PFSK-1 (cell line): ENCODE results near the gene TSC2.

ENCODE experiments used
- FOXP2 ChIP-seq: optimal IDR thresholded peaks from 2 replicates; pipeline ENCODE3; 2011; ENCODE audit warnings: borderline replicate concordance, control low read depth, inconsistent platforms; ENCODE audit not compliant: insufficient read depth; ENCODE audit errors: extremely low read length, extremely low read depth
- POLR2AphosphoS5 ChIP-seq: IDR thresholded peaks from 2 replicates; pipeline ENCODE4 v1.6.1; 2012; ENCODE audit warnings: low read depth, mild to moderate bottlenecking, control low read depth, low read length, moderate library complexity
- SIN3A ChIP-seq: IDR thresholded peaks from 2 replicates; pipeline ENCODE4 v1.6.1; 2012; ENCODE audit warnings: mild to moderate bottlenecking, low read length, moderate library complexity, borderline replicate concordance; ENCODE audit not compliant: insufficient read depth
- TAF1 ChIP-seq: IDR thresholded peaks from 2 replicates; pipeline ENCODE4 v1.6.1; 2012; ENCODE audit warnings: low read length, control low read depth, borderline replicate concordance; ENCODE audit not compliant: insufficient read depth
- TF ChIP-seq, protein P1 (sequence below), 2 experiments: IDR thresholded peaks; 2 replicates each; pipeline versions ENCODE4 v1.6.1 to v1.8.0; 2011 to 2012; ENCODE audit warnings: low read depth in 2 of 2, low read length in 2 of 2, control low read depth in 1 of 2, inconsistent platforms in 1 of 2, mild to moderate bottlenecking in 1 of 2, moderate library complexity in 1 of 2; ENCODE audit not compliant: insufficient read depth in 1 of 2

TSC2 gene

GRCh38 chr16:2074071-2074470 lies 26.3 kb downstream of the TSC2 start:
- TF ChIP-seq POLR2AphosphoS5 (no peak), SIN3A (no peak), TAF1 (no peak), FOXP2 (no peak)

GRCh38 chr16:2075631-2076030 lies 27.8 kb downstream of the TSC2 start:
- TF ChIP-seq TAF1 (no peak), POLR2AphosphoS5 (no peak), FOXP2 (no peak), SIN3A (no peak)
- TF ChIP-seq, protein P1, sequence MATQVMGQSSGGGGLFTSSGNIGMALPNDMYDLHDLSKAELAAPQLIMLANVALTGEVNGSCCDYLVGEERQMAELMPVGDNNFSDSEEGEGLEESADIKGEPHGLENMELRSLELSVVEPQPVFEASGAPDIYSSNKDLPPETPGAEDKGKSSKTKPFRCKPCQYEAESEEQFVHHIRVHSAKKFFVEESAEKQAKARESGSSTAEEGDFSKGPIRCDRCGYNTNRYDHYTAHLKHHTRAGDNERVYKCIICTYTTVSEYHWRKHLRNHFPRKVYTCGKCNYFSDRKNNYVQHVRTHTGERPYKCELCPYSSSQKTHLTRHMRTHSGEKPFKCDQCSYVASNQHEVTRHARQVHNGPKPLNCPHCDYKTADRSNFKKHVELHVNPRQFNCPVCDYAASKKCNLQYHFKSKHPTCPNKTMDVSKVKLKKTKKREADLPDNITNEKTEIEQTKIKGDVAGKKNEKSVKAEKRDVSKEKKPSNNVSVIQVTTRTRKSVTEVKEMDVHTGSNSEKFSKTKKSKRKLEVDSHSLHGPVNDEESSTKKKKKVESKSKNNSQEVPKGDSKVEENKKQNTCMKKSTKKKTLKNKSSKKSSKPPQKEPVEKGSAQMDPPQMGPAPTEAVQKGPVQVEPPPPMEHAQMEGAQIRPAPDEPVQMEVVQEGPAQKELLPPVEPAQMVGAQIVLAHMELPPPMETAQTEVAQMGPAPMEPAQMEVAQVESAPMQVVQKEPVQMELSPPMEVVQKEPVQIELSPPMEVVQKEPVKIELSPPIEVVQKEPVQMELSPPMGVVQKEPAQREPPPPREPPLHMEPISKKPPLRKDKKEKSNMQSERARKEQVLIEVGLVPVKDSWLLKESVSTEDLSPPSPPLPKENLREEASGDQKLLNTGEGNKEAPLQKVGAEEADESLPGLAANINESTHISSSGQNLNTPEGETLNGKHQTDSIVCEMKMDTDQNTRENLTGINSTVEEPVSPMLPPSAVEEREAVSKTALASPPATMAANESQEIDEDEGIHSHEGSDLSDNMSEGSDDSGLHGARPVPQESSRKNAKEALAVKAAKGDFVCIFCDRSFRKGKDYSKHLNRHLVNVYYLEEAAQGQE (IDR thresholded peaks at IDR 0.05; ENCODE audit: insufficient read depth in 1 of 2, low read depth in 2 of 2, low read length in 2 of 2), result no peak

- no peak for TF ChIP-seq FOXP2
- no peak for TF ChIP-seq TAF1
- TF ChIP-seq POLR2AphosphoS5, result no peak
- TF ChIP-seq, protein P1 (IDR thresholded peaks at IDR 0.05; ENCODE audit: insufficient read depth in 1 of 2, low read depth in 2 of 2, low read length in 2 of 2), result no peak
- TF ChIP-seq SIN3A, result no peak
Observed at GRCh38 chr16:2076072-2076865, 28.5 kb downstream of the TSC2 start.

DNA sequence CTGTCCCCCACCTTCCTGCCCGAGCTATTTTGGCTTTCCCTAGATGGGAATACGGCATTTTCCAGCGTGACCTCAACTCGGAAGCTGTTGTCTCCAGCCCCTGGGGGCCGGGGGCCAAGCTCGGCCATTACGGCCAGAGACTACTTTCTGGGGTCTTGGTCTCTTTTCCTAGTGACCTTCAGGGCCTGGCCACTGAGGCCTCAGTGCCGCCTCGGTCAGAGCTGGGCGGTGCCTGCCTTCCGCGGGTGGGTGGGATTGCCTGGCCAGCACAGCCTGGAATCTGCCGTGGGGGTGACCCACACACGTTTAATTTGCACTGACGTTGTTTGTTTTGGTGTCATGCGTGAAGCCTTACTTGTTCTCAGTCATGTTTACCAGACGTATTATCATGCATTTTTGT lies 29.2 kb downstream of the TSC2 start:
- TF ChIP-seq SIN3A (no peak), POLR2AphosphoS5 (no peak), TAF1 (no peak), FOXP2 (no peak)
- TF ChIP-seq, protein P1 (IDR thresholded peaks at IDR 0.05; ENCODE audit: insufficient read depth in 1 of 2, low read depth in 2 of 2, low read length in 2 of 2), result no peak

GRCh38 chr16:2077696-2078095 lies 29.9 kb downstream of the TSC2 start:
- no peak for TF ChIP-seq SIN3A
- no peak for TF ChIP-seq TAF1
- TF ChIP-seq, protein P1 (IDR thresholded peaks at IDR 0.05; ENCODE audit: insufficient read depth in 1 of 2, low read depth in 2 of 2, low read length in 2 of 2), result no peak
- TF ChIP-seq FOXP2, result no peak
- TF ChIP-seq POLR2AphosphoS5, result no peak
